ENCODE results near the gene ENPP6.

The ENPP6 gene

GRCh38 chr4:184112006-184112550, 105.6 kb downstream of the ENPP6 start:
- Mint-ChIP-seq H3K9me3 (no peaks in the 10 kb centered on the region), H3K27ac (no peak overlapping the region), H3K4me1 (ENCODE audit: low read depth in 2 of 2) (no peaks in the 10 kb centered on the region), H3K36me3 (ENCODE audit: insufficient read depth) (peaks cover 3% of the 10 kb centered on the region), H3K4me3 (no peak overlapping the region), H3K27me3 (peaks cover 53 to 59% of the 10 kb centered on the region in 2 donors)
- ATAC-seq (replicated peaks) (no peak), DNase-seq (no peak)

- Mint-ChIP-seq H3K27ac (no peak overlapping the region), H3K9me3 (no peaks in the 10 kb centered on the region), H3K4me3 (no peak overlapping the region), H3K4me1 (ENCODE audit: low read depth in 2 of 2) (no peaks in the 10 kb centered on the region), H3K27me3 (peaks cover 53 to 67% of the 10 kb centered on the region in 2 donors), H3K36me3 (ENCODE audit: insufficient read depth) (peaks cover 3% of the 10 kb centered on the region)
- no peak for DNase-seq
- no peak for ATAC-seq (replicated peaks)
Observed at GRCh38 chr4:184111233-184111832, 106.3 kb downstream of the ENPP6 start.

GRCh38 chr4:184110452-184111224, 107.0 kb downstream of the ENPP6 start:
- peaks cover 3% of the 10 kb centered on the region for H3K36me3 Mint-ChIP-seq (ENCODE audit: insufficient read depth)
- no peaks in the 10 kb centered on the region for H3K4me1 Mint-ChIP-seq (ENCODE audit: low read depth in 2 of 2)
- H3K9me3 Mint-ChIP-seq, result no peaks in the 10 kb centered on the region
- H3K4me3 Mint-ChIP-seq, result no peak overlapping the region
- no peak for DNase-seq
- no peak overlapping the region for H3K27ac Mint-ChIP-seq
- H3K27me3 Mint-ChIP-seq, result peaks cover 56 to 69% of the 10 kb centered on the region in 2 donors
- ATAC-seq (replicated peaks), result no peak

- Mint-ChIP-seq H3K27me3 (peaks cover 44 to 65% of the 10 kb centered on the region in 2 donors), H3K27ac (no peak overlapping the region), H3K4me1 (ENCODE audit: low read depth in 2 of 2) (no peaks in the 10 kb centered on the region), H3K36me3 (ENCODE audit: insufficient read depth) (peaks cover 3% of the 10 kb centered on the region), H3K4me3 (no peak overlapping the region), H3K9me3 (no peaks in the 10 kb centered on the region)
- ATAC-seq (replicated peaks) (no peak), DNase-seq (no peak)
Observed at GRCh38 chr4:184108006-184108501, 109.6 kb downstream of the ENPP6 start.

GRCh38 chr4:184104419-184105101, 113.1 kb downstream of the ENPP6 start:
- no peak for ATAC-seq (replicated peaks)
- H3K36me3 Mint-ChIP-seq (ENCODE audit: insufficient read depth), result no peaks in the 10 kb centered on the region
- DNase-seq, result no peak
- no peaks in the 10 kb centered on the region for H3K9me3 Mint-ChIP-seq
- H3K27ac Mint-ChIP-seq, result no peak overlapping the region
- no peak overlapping the region for H3K4me3 Mint-ChIP-seq
- peaks cover 0 to 4% of the 10 kb centered on the region in 2 donors for H3K4me1 Mint-ChIP-seq (ENCODE audit: low read depth in 2 of 2)
- peaks cover 20 to 55% of the 10 kb centered on the region in 2 donors for H3K27me3 Mint-ChIP-seq

GRCh38 chr4:184103527-184104264, 114.0 kb downstream of the ENPP6 start:
- no peak for ATAC-seq (replicated peaks)
- no peaks in the 10 kb centered on the region for H3K36me3 Mint-ChIP-seq (ENCODE audit: insufficient read depth)
- no peaks in the 10 kb centered on the region for H3K9me3 Mint-ChIP-seq
- H3K4me1 Mint-ChIP-seq (ENCODE audit: low read depth in 2 of 2), result peaks cover 0 to 4% of the 10 kb centered on the region in 2 donors
- H3K27me3 Mint-ChIP-seq, result peaks cover 21 to 58% of the 10 kb centered on the region in 2 donors
- DNase-seq, result no peak
- no peak overlapping the region for H3K4me3 Mint-ChIP-seq
- H3K27ac Mint-ChIP-seq, result no peak overlapping the region

- Mint-ChIP-seq H3K4me1 (ENCODE audit: low read depth in 2 of 2) (peaks cover 0 to 4% of the 10 kb centered on the region in 2 donors), H3K9me3 (no peaks in the 10 kb centered on the region), H3K4me3 (no peak overlapping the region), H3K27ac (no peak overlapping the region), H3K27me3 (peaks cover 26 to 58% of the 10 kb centered on the region in 2 donors), H3K36me3 (ENCODE audit: insufficient read depth) (no peaks in the 10 kb centered on the region)
- DNase-seq (no peak), ATAC-seq (replicated peaks) (no peak)
Observed at GRCh38 chr4:184102927-184103326, 114.7 kb downstream of the ENPP6 start.

GRCh38 chr4:184102488-184102887, 115.2 kb downstream of the ENPP6 start:
- peaks cover 0 to 4% of the 10 kb centered on the region in 2 donors for H3K4me1 Mint-ChIP-seq (ENCODE audit: low read depth in 2 of 2)
- H3K4me3 Mint-ChIP-seq, result no peak overlapping the region
- no peak for ATAC-seq (replicated peaks)

GRCh38 chr4:184101711-184102110, 116.0 kb downstream of the ENPP6 start:
- H3K27ac Mint-ChIP-seq, result no peak overlapping the region
- H3K36me3 Mint-ChIP-seq (ENCODE audit: insufficient read depth), result peaks cover 3% of the 10 kb centered on the region
- ATAC-seq (replicated peaks) (no peak), DNase-seq (no peak)
- peaks cover 4 to 8% of the 10 kb centered on the region in 2 donors for H3K4me1 Mint-ChIP-seq (ENCODE audit: low read depth in 2 of 2)
- H3K4me3 Mint-ChIP-seq, result no peak overlapping the region
- H3K27me3 Mint-ChIP-seq, result peaks cover 30 to 51% of the 10 kb centered on the region in 2 donors
- H3K9me3 Mint-ChIP-seq, result no peaks in the 10 kb centered on the region

More at GRCh38 chr4:184102488-184102887, 115.2 kb downstream of the ENPP6 start:
- Mint-ChIP-seq H3K27ac (no peak overlapping the region), H3K27me3 (peaks cover 31 to 56% of the 10 kb centered on the region in 2 donors), H3K36me3 (ENCODE audit: insufficient read depth) (peaks cover under 1% of the 10 kb centered on the region), H3K9me3 (no peaks in the 10 kb centered on the region)
- no peak for DNase-seq

- Mint-ChIP-seq H3K36me3 (ENCODE audit: insufficient read depth) (peaks cover 3% of the 10 kb centered on the region), H3K9me3 (no peaks in the 10 kb centered on the region), H3K27me3 (peaks cover 31 to 53% of the 10 kb centered on the region in 2 donors), H3K4me1 (ENCODE audit: low read depth in 2 of 2) (peaks cover 4 to 8% of the 10 kb centered on the region in 2 donors), H3K4me3 (no peak overlapping the region), H3K27ac (no peak overlapping the region)
- ATAC-seq (replicated peaks), result no peak
- peak in 1 of 3 experiments; percentile 10 for DNase-seq
Observed at GRCh38 chr4:184100297-184100885, 117.3 kb downstream of the ENPP6 start.

- H3K4me3 Mint-ChIP-seq, result no peak overlapping the region
- no peaks in the 10 kb centered on the region for H3K9me3 Mint-ChIP-seq
- no peak overlapping the region for H3K27ac Mint-ChIP-seq
- peaks cover 31 to 47% of the 10 kb centered on the region in 2 donors for H3K27me3 Mint-ChIP-seq
- H3K4me1 Mint-ChIP-seq (ENCODE audit: low read depth in 2 of 2), result peaks cover 4 to 8% of the 10 kb centered on the region in 2 donors
- DNase-seq (no peak), ATAC-seq (replicated peaks) (no peak)
- peaks cover 3% of the 10 kb centered on the region for H3K36me3 Mint-ChIP-seq (ENCODE audit: insufficient read depth)
Observed at GRCh38 chr4:184099535-184099966, 118.1 kb downstream of the ENPP6 start.

GRCh38 chr4:184099000-184099399, 118.7 kb downstream of the ENPP6 start:
- Mint-ChIP-seq H3K4me1 (ENCODE audit: low read depth in 2 of 2) (peaks cover 4 to 8% of the 10 kb centered on the region in 2 donors), H3K27ac (no peak overlapping the region), H3K9me3 (no peaks in the 10 kb centered on the region), H3K4me3 (no peak overlapping the region), H3K27me3 (peaks cover 31 to 43% of the 10 kb centered on the region in 2 donors), H3K36me3 (ENCODE audit: insufficient read depth) (peaks cover 3% of the 10 kb centered on the region)
- DNase-seq (no peak), ATAC-seq (replicated peaks) (no peak)
